Epidermal melanocyte (primary cell): ENCODE measurements around the gene GSTCD.

ENCODE experiments used
- DNase-seq: peaks from one replicate; pipeline ENCODE4 v3.0.0; 2011; ENCODE audit warnings: low spot score; ENCODE audit not compliant: insufficient read length

GSTCD gene

GRCh38 chr4:105887508-105887907 lies 178.9 kb downstream of the GSTCD start:
- no peak for DNase-seq

DNA sequence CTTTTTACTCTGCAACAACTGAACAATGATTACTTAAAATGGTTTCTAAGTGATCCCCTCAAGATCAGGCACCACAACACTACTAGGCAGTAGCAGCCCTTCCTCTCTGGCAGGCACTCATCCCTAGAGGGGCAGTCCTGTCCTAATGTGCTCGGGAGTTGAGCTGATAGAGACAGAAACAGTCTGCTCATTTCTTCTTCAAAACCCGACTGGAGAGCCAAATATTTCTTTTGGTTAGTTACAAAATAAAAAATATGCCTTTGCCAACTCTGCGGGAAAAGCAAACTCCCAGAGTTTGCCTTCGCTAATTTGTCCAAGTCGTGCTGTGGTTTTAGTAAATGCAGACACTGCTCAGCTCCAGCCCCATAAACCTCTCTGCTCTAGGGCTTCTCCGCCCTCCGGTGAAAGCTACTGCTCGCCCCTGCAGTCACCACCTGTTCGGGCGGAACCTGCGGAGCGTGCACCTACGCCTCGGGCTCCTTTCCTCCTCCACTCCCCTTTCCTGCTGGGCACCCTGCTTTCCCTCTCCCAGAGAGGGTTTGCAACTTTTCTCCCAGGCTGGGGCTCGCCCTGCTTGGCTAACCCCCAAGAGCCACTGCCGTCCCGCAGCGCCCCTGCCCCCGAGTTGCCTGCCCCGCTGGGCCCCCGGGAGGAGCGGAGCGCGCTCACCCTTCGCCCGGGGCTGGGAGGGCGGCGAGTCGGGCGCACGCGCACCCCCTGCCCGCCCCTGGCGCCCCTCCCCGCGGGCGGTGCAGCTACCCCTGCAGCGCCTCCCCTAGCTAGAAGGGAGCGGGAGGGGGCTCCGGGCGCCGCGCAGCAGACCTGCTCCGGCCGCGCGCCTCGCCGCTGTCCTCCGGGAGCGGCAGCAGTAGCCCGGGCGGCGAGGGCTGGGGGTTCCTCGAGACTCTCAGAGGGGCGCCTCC lies 186.3 kb downstream of the GSTCD start, which contains the start of gene NPNT:
Gene NPNT, plus strand, starts transcription at position 812 of the 923 bp plus-strand sequence. CDS start 182 bp downstream, outside the sequence.
- DNase-seq: no peak

DNA sequence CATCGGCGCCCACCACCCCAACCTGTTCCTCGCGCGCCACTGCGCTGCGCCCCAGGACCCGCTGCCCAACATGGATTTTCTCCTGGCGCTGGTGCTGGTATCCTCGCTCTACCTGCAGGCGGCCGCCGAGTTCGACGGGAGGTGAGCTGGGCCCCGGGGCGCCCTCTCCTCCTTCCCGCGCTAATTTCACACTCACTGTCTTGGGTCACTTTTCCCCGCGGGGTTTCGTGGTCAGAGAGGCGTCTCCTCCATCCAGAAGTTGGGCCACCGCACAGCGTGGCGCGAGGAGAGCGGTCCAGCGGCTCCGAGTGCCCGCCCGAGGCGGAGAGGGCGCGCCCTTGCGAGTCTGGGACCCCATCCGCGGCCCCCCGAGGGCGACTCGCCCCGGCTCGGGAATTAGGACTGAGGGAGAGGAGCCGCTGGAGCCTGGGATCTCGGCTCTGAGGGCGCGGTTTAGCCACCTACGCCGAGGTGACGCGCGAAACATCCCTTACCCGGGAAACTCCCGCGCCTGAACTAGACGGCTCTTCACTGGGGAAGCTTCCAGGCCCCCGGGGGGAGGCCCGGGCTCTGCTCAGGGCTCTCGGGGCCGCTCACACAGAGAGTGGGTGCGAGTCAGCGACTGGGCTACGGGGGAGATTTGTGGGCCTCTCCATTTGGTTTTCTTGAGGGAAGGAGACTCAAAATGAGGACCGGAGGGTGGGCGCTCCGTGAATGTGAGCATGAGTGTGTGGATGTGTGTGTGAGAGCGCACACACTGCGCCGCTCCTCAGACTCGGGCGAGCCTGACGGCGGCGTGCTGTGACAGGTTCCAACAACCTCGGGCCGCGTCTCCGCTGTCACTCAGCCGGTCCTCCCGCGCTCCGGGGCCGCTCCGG lies 187.2 kb downstream of the GSTCD start:
- no peak for DNase-seq

DNA sequence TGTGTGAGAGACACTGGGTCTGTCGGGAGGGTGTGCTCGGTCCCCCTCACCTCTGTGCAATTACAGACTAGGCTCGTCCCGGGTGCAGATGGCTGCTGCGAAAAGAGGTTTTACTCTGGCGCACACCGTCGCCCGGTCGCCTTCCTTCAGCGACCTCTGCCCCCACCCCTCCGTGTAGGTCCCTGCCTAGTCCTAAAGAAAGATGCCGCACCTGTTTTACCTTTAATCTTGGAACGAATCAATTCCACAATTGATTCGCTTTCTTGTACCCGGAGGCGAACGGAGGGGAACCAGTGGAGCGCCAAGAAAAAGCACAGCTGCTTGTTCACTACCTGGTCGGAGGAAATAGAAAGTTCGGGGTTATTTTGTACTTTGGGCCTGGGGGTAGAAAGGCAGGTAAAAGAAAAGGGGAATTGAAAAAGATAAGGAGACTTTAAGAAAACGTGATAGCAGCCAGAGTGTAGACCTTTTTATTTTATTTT lies 187.9 kb downstream of the GSTCD start:
- DNase-seq: no peak
